NB4 (cell line): Measurements from ENCODE around the gene MINDY3.

Experiments
- MAX ChIP-seq: IDR thresholded peaks from 2 replicates; pipeline ENCODE4 v1.6.1; 2011; ENCODE audit warnings: low read depth, low read length
- MYC ChIP-seq: IDR thresholded peaks from 2 replicates; pipeline ENCODE4 v1.6.1; 2011; ENCODE audit warnings: low read depth, low read length
- POLR2A ChIP-seq: IDR thresholded peaks from 2 replicates; pipeline ENCODE4 v1.6.1; 2011; ENCODE audit warnings: mild to moderate bottlenecking; ENCODE audit not compliant: insufficient read length; ENCODE audit errors: extremely low read depth
- TF ChIP-seq, protein P1 (sequence below): IDR thresholded peaks from one replicate; pipeline ENCODE4 v1.5.1; 2012; ENCODE audit warnings: low read depth, low read length

GRCh38 chr10:15859509-15859905 lies 800 bp downstream of the MINDY3 start:
- TF ChIP-seq, protein P1, sequence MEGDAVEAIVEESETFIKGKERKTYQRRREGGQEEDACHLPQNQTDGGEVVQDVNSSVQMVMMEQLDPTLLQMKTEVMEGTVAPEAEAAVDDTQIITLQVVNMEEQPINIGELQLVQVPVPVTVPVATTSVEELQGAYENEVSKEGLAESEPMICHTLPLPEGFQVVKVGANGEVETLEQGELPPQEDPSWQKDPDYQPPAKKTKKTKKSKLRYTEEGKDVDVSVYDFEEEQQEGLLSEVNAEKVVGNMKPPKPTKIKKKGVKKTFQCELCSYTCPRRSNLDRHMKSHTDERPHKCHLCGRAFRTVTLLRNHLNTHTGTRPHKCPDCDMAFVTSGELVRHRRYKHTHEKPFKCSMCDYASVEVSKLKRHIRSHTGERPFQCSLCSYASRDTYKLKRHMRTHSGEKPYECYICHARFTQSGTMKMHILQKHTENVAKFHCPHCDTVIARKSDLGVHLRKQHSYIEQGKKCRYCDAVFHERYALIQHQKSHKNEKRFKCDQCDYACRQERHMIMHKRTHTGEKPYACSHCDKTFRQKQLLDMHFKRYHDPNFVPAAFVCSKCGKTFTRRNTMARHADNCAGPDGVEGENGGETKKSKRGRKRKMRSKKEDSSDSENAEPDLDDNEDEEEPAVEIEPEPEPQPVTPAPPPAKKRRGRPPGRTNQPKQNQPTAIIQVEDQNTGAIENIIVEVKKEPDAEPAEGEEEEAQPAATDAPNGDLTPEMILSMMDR, result no peak
- TF ChIP-seq MYC (no peak), POLR2A (no peak), MAX (no peak)
